Measurements from ENCODE around the gene ZNF451.
"Not testable (repeated sequence)": the region's sequence is repeated elsewhere in the genome, so short reads cannot be mapped to it uniquely, and the experiment has no call there.

ZNF451 gene

DNA sequence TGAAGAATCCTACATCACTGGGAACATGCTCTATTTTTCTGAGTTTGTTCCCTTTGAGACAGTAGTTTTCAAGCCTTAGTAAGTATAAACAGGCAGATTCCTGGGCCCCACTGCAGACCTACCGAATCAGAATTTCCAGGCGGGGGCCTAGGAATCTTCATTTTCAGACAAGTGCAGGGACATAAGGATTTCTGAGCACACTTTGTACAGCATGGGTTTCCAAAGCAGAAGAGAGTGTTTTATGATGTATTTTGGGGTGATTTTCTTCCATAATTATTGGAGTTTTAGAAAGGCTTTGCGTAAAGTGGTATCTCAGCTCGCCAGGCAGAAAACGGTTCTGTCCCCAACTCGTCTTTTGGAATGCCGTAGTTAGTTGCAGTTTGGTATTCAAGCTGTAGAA, 1.4 kb downstream of the ZNF451 start:
- not testable (repeated sequence) for DNase-seq

DNA sequence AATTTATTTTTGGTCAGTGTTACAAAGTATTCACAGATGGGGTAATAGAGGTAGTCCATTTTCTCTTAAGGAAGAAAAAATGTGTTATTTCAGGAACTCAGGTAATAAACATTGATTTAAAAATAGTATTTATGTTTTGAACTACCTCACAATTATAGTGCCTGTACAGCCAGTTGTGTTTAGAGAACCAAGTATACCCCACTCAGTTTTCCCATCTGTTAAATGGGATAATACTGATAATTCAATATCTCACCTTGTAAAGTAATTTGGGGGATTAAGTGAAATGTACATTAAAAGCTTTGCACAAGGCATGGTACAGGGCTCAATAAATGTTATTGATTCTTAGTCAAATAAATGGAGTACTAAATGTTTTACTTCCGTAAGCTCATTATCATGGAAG, 4.7 kb downstream of the ZNF451 start:
- no peak for DNase-seq

DNA sequence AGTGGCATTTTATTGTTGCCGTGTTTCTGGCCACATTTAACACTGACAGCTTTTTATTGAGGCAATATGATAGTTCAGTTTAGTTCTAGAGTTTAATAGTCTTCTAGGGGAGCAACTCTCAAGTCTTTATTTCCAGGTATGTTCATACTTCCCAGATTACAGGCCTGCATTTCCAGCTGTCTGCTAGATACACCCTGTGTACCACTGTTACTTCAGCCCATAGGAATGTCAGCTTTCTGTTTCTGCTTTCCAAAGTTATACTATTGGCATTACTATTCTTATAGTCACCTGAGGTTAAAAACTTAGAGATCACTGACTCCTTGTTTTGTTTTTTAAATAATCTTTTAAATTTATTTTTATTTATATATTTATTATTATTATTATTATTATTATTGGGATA, 7.6 kb downstream of the ZNF451 start:
- no peak for DNase-seq

DNA sequence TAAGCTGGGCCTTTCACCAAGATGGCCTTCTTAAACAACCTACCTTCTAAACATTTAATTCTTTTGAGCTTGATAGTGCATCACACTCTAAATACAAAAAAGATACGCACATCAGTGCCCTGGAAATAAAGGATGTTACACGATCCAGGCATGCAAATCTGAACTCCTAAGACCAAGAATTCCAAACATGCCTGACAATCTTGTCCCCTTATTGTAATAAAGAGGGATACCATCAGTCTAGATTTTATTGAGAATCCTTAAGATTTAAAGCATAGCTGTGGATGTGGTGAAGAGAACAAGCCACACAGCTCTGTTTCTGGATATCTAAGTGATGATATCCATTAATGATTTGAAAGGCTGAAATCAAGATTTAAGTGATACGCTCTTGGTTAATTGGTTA, 13.0 kb downstream of the ZNF451 start:
- DNase-seq: no peak

DNA sequence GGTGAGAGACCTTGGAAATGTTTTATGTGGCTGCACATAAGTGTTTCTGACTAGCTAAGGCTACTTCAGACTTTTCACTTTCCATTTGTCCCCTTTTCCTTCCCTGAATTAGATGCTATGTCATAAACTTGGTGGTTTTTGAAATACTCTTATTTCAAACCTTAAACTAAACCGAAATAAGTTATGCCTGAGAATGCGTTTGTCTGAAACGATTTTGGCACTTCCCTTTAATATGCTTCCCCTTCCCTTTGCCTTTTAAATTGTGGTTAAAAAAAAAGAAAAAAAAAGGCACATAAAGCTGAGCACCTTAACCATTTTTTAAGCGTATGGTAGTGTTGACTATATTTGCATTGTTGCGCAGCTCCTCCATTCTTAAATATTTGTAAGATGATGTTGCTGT, 14.3 kb downstream of the ZNF451 start:
- DNase-seq: no peak

DNA sequence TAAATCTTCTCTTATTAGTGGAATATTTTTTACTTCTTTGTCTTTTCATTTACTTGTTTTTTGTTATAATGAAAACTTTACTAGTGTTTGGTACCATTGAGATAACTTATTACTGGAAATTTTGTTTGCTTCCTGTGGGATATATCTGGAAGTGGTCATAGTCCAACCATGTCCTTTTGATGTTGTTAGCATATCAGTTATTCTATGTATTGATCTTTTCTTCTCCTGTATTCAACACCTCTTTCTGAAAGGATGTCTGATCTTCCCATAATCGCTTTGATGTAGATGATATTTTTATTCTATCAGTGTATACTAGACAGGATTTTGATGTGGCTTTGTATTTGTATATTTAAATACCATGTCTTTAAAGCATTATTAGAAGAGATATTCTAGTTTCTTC, 17.0 kb downstream of the ZNF451 start:
- DNase-seq: no peak

DNA sequence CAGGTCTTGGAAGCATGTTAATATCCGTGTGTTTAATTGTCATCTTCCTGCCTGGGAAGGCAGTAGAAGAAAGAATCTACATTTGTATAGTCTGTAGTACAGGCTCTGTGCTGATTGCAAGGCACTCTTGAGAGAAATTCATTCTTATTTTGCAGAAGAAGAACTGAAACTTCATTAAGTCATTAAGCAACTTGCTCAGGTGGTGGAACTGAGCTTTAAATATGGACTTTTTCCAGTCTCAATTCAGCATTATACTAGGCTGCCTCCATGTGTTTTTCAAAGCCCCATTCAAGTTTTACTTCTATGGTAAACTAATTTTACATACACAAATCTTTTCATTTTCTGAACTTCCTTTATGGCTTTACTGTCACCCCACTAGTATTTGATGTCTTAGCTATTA, 18.7 kb downstream of the ZNF451 start:
- no peak for DNase-seq

DNA sequence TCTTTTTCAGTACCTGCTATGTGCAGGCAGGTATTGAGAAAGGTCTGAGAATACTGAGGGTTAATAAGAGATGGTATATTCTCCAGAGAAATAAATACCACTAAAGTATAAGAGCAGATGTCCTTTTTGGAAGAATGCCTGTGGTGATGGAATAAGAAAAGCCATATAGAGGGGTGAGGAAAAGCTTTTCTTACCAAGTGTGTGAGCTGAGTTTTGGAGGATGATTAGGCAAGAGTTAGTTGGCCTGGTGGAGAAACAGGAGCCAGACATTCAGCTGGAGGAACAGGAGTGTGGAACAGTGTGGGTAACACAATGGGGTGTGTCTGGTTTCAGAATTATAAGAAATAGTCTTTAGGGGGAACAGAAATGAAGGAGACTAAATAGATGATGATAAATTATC, 19.9 kb downstream of the ZNF451 start:
- DNase-seq: no peak

DNA sequence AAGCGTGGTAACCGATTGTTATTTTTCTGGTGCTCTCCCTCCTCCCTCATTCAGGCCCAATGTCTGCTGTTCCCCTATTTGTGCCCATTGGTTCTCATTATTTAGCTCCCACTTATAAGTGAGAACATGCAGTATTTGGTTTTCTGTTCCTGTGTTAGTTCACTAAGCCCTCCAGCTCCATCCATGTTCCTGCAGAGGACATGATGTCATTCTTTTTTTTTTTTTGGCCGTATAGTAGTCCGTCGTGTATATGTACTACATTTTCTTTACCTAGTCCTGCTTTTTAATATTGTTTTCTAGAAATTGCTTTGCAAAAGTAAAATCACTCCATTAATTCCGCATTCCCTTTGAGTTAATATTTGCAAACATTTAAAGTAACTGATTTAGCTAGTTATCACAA, 23.1 kb downstream of the ZNF451 start:
- DNase-seq: no peak

DNA sequence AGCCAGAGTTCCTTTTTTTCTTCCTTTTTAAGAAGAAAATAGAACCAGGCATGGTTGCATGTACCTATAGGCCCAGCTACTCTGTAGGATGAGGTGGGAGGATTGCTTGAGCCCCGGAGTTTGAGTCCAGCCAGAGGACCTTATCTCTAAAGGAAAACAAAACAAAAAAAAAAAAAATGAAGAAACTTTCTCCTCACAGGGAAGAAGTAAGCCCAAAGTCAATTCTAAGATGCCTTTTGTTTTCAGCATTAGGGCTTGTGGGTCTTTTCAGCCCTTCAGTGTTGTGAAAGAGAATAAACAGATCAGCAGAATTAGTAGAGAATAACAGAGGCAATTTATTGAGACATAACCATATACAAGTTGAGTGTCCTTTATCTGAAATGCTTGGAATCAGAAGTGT, 26.8 kb downstream of the ZNF451 start:
- DNase-seq: no peak

DNA sequence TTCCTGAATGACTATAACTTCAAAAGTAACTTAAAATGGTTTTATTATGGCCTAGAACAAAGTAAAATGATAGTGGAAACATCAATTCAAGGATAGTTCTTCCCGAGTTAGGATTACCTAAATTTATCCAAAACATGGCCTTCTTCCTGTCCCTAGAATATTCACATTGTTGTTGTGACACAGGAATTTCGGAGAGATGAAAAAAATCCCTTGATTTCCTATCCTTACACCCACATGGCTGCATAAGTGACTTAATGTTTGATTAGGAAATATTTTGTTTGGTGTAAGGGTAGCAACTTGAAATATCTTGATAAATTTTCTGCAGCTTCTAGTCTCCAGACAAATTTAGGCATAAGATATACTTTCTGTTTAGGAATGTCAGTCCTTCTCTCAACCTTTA, 27.8 kb downstream of the ZNF451 start:
- no peak for DNase-seq

DNA sequence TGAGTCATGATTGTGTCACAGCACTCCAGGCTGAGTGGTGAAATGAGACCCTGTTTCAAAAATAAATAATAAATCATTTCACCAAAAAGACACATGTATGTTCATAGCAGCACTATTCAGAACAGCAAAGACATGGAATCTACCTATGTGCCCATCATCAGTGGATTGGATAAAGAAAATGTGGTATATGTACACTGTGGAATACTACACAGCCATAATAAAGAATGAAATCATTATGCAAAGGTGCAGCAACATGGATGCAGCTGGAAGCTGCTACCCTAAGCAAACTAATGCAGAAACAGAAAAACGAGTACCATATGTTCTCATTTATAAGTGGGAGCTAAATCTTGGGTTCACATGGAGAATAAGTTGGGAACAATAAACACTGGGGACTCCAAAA, 33.1 kb downstream of the ZNF451 start:
- no peak for DNase-seq

DNA sequence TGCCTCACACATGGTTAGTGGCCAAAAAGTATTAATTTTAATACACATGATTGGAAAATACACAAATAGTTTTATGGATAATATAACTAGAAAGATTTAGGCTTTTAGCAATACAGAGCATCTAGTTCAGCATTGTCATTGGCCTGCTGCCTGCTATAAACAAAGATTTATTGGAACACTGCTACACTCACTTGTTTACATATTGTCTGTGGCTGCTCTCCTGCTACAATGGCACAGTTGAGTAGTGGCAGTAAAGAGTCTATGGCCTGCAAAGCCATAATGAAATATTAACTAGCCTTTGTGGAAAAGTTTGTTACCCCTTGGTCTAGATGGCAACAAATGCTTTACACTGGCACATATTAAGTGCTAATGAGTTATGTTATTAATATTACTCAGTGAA, 37.8 kb downstream of the ZNF451 start:
- no peak for DNase-seq

DNA sequence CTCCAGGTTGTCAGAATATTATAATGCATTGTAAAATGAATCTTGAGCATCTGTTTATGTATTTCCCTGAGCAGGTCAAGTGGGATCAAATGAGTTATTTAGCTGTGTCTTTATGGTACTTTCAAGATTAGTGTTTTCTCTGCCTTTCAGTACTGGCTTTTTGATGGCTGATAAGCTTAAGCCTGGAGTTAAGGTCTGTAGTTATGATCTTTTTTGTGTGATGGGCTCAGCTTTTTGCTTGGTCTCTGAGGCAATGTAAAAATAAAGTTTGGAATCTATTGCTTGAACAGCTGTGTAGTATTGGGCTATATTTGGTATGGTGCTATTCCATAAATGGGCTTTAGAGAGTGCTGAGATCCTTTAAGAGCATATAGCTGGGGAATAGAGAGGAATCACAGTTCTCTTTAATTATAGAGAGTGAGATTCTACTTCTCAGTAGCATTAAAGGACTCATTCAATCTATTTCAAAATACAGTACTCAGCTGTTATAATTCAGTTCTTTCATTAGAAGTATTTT, 40.7 kb downstream of the ZNF451 start:
- DNase-seq: no peak

DNA sequence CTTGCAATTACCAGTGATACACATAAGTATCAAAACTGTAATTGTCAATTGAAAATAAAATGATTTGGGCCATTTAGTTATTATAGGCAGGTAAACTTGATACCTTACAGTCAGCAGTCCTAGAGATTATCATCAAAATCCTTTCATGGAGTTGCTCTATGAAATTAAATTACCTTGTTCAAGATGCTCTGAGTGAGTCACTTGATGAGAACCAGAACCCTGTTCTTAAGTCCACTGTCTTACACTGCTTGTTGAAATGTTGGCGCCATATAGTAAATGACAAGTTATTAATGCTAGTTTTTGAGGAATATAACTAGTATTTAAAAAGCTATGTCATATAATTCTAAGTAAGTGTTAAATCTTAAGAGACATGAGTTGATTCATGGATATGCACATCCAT, 45.0 kb downstream of the ZNF451 start:
- no peak for DNase-seq

DNA sequence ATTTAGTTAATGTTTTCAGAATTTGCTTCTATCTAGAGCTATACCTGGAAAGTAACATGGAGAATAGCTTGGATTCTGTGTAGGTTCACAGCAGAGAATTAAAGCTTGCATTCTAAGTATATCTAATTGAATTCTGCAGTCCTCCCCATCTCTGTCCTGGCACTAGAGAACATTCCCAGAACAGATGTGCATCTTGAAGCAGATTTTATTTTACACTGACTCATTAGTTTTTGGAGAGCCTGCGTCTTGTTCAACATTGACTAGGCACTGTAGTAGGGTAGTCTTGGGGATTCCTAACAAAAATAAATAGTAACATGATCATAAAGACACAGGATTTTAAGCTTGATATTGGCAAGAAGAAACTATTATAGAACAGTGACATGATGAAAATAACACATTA, 45.9 kb downstream of the ZNF451 start:
- DNase-seq: no peak

DNA sequence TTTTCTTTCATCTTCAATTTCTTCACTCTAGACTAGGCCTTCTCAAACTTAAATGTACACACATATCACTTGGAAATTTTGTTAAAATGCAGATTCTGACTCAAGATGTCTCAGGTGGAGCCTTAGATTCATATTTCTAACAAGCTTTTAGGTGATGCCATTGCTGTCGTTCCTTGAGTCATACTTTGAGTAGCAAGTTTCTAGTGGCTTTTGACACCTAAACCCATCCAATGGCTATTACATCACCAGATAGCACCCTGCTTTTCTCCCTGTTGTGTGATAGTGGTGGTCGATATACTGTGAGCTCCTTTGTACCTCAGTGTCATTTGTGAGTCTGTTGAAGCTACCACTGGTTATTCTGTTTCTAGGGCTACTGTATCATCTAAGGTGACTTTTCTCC, 47.4 kb downstream of the ZNF451 start:
- DNase-seq: no peak

DNA sequence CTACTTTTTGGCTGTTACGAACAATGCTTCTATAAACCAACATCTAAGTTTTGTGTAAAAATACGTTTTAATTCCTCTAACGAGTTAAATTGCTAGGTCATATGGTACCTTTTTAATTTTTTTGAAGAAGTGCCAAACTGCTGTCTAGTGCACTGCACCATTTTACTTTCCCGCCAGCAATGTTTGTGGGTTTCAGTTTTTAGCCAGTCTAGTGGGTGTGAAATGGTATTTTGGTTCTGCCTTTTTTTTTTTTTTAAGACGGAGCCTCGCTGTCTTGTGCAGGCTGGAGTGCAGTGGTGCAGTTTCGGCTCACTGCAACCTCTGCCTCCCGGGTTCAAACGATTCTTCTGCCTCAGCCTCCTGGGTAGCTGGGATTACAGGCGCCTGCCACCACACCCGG, 48.0 kb downstream of the ZNF451 start:
- DNase-seq: no peak

DNA sequence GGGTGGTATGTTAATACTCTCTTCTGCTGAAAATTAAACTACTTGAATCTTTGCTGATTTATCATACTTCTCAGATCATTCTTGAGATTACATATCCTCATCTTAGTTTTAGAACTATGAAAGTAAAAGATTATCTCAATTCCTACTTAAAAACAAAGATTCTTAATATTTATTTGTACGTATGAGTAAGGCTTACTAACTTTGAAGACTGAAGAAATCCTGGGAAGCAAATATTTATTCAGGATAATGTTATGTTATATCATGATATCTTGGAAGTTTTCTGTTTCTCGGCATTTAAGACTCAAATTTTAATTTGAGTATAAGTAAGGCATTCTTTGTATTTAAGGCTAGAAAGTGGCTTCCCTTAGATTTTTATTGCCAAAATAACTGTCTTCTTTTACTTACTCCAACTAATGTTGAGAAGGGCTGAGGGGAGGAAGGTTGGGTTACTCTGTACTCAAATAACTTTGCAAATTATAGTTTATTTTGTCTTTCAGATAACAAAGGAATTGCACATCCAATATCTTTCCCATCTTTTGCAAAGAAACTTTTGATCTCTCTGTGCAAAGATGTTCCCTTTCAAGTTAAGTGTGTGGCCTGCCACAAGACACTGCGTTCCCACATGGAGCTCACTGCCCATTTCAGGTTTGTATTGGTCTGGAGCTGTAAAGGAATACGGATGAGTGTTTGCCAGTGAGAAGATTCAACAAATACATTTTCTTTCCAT, 51.6 kb downstream of the ZNF451 start:
- no peak for DNase-seq

DNA sequence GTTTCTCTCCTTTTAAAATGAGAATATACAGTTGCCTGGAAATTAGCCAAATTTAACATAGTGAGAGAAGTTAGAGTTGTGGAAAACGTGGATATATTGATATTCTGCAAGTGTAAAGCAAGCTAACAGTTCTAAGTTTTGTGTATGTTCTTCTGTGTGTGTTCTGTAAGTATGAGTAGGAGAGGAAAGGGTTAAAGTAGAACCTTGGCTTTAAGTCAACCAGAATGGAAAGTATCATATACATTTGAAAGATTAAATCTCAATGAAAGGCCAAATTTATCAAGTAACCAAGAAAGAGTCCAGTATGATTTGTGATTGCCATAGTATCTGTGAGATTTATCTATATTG, 52.2 kb downstream of the ZNF451 start:
- no peak for DNase-seq

DNA sequence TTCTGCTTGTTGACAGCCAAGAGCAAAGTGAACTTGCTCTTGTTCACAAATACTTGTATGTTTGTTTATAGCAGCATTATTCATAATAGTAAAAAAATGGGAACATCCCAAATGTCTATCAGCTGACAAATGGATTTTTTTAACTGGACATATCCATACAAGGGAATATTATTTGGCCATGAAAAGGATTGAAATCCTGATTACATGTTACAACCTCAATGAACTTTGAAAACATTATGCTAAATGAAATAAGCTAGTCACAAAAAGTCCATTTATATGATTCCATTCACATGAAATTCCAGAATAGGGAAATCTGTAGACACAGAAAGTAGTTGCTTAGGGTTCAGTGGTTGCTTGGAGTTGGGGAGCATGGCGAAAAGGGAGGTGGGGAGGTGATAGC, 53.7 kb downstream of the ZNF451 start:
- no peak for DNase-seq

DNA sequence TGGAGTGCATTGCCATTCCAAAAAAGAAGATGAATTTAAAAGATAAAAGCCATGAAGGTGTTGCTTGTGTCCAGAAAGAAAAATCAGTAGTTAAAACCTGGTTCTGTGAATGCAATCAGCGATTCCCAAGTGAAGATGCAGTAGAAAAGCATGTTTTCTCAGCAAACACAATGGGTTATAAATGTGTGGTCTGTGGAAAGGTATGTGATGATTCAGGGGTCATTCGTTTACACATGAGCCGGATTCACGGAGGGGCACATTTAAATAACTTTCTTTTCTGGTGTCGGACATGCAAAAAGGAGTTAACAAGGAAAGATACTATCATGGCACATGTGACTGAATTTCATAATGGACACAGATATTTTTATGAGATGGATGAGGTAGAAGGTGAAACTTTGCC, 57.4 kb downstream of the ZNF451 start:
- no peak for DNase-seq

DNA sequence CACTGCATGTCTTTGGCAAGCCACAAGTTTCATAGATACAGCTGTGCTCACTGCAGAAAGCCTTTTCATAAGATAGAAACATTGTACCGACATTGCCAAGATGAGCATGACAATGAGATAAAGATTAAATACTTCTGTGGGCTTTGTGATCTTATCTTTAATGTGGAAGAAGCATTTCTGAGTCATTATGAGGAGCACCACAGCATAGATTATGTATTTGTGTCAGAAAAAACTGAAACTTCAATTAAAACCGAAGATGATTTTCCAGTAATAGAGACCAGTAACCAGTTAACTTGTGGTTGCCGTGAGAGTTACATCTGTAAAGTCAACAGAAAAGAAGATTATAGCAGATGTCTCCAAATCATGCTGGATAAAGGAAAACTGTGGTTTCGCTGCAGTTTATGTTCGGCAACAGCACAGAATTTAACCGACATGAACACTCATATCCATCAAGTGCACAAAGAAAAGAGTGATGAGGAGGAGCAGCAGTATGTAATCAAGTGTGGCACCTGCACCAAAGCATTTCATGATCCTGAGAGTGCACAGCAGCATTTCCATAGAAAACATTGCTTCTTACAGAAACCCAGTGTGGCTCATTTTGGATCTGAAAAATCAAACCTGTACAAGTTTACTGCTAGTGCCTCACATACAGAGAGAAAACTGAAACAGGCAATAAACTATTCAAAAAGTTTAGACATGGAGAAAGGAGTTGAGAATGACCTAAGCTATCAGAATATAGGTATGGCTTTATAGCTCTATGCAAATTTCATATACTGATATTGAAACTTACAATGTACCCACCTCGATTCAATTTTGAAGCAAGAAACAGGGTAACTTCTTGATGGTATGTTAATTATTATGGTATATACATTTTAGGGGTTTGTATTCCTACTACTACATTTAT, 58.2 kb downstream of the ZNF451 start:
- DNase-seq: no peak

DNA sequence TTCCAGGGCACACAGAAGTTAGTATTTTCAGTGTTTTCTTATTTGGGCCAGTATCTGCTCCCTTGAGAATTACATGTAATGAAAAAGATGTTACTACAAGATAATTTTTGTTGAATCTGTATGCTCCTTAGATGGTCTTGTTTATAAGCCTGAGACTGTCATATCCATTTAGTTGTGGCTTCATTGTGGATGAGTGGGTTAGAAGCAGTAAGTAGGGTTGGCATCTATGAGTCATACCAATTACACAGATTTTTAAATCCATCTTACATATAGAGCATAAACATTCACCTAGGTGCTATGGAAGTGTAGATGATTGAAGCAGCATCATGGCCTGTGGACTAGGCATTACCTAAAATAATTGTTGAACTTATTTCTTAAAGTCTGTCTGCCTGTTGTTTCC, 68.7 kb downstream of the ZNF451 start:
- no peak for DNase-seq

DNA sequence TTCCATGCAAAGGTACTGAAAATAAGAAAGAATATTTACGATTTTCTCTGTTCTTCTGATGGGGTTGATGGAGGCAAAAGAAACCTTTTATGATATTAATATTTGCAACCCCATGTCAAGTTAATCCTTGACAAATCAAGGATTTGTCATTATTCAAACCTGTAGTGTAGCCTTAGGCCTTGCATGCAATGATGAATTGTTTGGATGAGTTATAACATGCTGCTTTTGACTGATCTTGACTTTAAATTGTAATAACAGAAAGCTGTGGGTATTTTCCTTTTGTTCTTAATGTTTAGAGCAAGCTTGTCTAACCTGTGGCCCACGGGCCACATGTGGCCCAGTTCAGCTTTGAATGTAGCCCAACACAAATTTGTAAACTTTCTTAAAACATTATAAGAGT, 69.1 kb downstream of the ZNF451 start:
- no peak for DNase-seq

Measured in NCI-H1417 treated with DMSO at 0.1 percent for 48 hours (cell line).